ENCODE results near the gene KIF25.

Gene KIF25

GRCh38 chr6:168022488-168023321 lies 25.2 kb downstream of the KIF25 start:
- Histone ChIP-seq H3K4me3 (ENCODE audit: low read length, poor library complexity, severe bottlenecking) (no peak overlapping the region), H3K36me3 (ENCODE audit: insufficient read depth, low read length) (no peaks in the 10 kb centered on the region), H3K27me3 (ENCODE audit: insufficient read depth, low read length, poor library complexity, severe bottlenecking) (no peaks in the 10 kb centered on the region), H3K9me3 (ENCODE audit: insufficient read depth, low read depth, low read length) (peaks cover 9% of the 10 kb centered on the region; the same call in 1 of the 2 replicates), H3K79me2 (ENCODE audit: insufficient read depth, low read length) (no peaks in the 10 kb centered on the region), H3K9ac (ENCODE audit: low read depth, low read length, poor library complexity, severe bottlenecking) (no peak overlapping the region), H3K4me2 (ENCODE audit: low read depth, low read length, poor library complexity, severe bottlenecking) (no peak overlapping the region), H4K20me1 (ENCODE audit: insufficient read depth, low read length, poor library complexity, severe bottlenecking) (no peaks in the 10 kb centered on the region), H2AFZ (ENCODE audit: low read length) (no peak overlapping the region), H3F3A (ENCODE audit: low read depth) (no peaks in the 10 kb centered on the region), H3K9me2 (replicated peaks; ENCODE audit: low read depth, low read length) (no peaks in the 10 kb centered on the region), H3K4me1 (ENCODE audit: insufficient read depth, low read length, poor library complexity, severe bottlenecking) (no peaks in the 10 kb centered on the region)
- TF ChIP-seq EZH2phosphoT487 (IDR thresholded peaks at IDR 0.05; ENCODE audit: borderline replicate concordance) (no peak), CTCF (conservative IDR thresholded peaks at IDR 0.05; ENCODE audit: low read length) (no peak)

- Histone ChIP-seq H4K20me1 (ENCODE audit: insufficient read depth, low read length, poor library complexity, severe bottlenecking) (no peaks in the 10 kb centered on the region), H2AFZ (ENCODE audit: low read length) (no peak overlapping the region), H3K9me2 (replicated peaks; ENCODE audit: low read depth, low read length) (no peaks in the 10 kb centered on the region), H3K36me3 (ENCODE audit: insufficient read depth, low read length) (no peaks in the 10 kb centered on the region), H3K9ac (ENCODE audit: low read depth, low read length, poor library complexity, severe bottlenecking) (no peak overlapping the region), H3K79me2 (ENCODE audit: insufficient read depth, low read length) (no peaks in the 10 kb centered on the region), H3K4me2 (ENCODE audit: low read depth, low read length, poor library complexity, severe bottlenecking) (no peak overlapping the region), H3F3A (ENCODE audit: low read depth) (no peaks in the 10 kb centered on the region), H3K4me3 (ENCODE audit: low read length, poor library complexity, severe bottlenecking) (no peak overlapping the region), H3K9me3 (ENCODE audit: insufficient read depth, low read depth, low read length) (peaks cover 3% of the 10 kb centered on the region; the same call in 1 of the 2 replicates), H3K27me3 (ENCODE audit: insufficient read depth, low read length, poor library complexity, severe bottlenecking) (no peaks in the 10 kb centered on the region), H3K4me1 (ENCODE audit: insufficient read depth, low read length, poor library complexity, severe bottlenecking) (no peaks in the 10 kb centered on the region)
- no peak for TF ChIP-seq EZH2phosphoT487 (IDR thresholded peaks at IDR 0.05; ENCODE audit: borderline replicate concordance)
- no peak for TF ChIP-seq CTCF (conservative IDR thresholded peaks at IDR 0.05; ENCODE audit: low read length)
Observed at GRCh38 chr6:168024951-168025510, 27.6 kb downstream of the KIF25 start.

DNA sequence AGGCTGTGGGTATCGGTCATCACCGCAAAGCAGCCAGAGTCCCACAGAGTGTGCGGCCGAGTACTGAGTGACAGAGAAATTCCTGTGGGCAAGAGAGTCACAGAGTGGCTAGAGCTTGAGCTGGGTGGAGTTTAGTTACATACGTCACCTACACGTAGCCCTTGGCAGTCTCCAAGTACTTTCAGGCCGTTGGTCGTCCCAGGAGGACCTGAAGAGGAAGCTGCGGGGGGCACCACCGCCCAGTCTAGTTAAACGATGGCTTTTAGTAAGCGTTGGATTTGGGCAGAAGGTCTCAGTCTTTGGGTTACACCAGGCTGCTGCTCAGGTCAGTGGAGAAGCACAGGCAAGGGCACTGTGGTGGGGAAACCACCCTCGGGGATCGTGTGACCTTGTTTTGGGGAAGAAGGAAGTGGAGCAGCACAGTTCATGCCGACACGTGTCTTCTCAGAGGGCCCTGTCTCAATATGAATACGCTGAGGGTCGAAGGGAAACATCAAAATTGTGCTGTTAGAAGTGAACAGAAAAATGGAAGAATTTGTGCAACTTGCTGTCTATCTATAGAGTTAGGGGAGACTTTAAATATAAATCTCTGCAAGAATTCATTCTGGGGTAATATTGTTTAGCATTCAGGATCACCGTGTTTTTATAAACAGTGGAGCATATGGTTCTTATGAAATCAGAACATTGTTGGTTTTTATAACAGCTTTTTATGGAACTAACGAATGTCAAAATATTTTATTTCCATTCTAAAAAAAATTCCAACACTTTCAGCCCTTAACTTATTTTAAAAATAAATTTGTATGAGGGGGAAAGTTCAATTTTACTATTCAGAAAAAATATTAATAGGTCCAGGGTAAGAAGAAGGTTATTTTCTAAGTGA lies 28.6 kb downstream of the KIF25 start:
- Histone ChIP-seq H3K36me3 (ENCODE audit: insufficient read depth, low read length) (no peaks in the 10 kb centered on the region), H3K9me2 (replicated peaks; ENCODE audit: low read depth, low read length) (no peaks in the 10 kb centered on the region), H3F3A (ENCODE audit: low read depth) (no peaks in the 10 kb centered on the region), H3K27me3 (ENCODE audit: insufficient read depth, low read length, poor library complexity, severe bottlenecking) (no peaks in the 10 kb centered on the region), H3K9me3 (ENCODE audit: insufficient read depth, low read depth, low read length) (peaks cover 3% of the 10 kb centered on the region; the same call in 1 of the 2 replicates), H4K20me1 (ENCODE audit: insufficient read depth, low read length, poor library complexity, severe bottlenecking) (no peaks in the 10 kb centered on the region), H3K9ac (ENCODE audit: low read depth, low read length, poor library complexity, severe bottlenecking) (no peak overlapping the region), H3K4me1 (ENCODE audit: insufficient read depth, low read length, poor library complexity, severe bottlenecking) (no peaks in the 10 kb centered on the region), H3K79me2 (ENCODE audit: insufficient read depth, low read length) (no peaks in the 10 kb centered on the region), H3K4me2 (ENCODE audit: low read depth, low read length, poor library complexity, severe bottlenecking) (no peak overlapping the region), H2AFZ (ENCODE audit: low read length) (no peak overlapping the region), H3K4me3 (ENCODE audit: low read length, poor library complexity, severe bottlenecking) (no peak overlapping the region)
- TF ChIP-seq EZH2phosphoT487 (IDR thresholded peaks at IDR 0.05; ENCODE audit: borderline replicate concordance), result no peak
- TF ChIP-seq CTCF (conservative IDR thresholded peaks at IDR 0.05; ENCODE audit: low read length), result no peak

All from Loucy (cell line).